ENCODE data around the gene MSH2. TPM values are rescaled to one million over a fixed set of nuclear protein-coding genes. Genes with fewer than 3 reads are reported as not detected.

The MSH2 gene
- total and polyA plus RNA-seq, 2 of the 13 experiments (the other 11 are each of a cell fraction or from before 2014, with no cell fraction given) = 19.9 to 76.3 TPM

DNA sequence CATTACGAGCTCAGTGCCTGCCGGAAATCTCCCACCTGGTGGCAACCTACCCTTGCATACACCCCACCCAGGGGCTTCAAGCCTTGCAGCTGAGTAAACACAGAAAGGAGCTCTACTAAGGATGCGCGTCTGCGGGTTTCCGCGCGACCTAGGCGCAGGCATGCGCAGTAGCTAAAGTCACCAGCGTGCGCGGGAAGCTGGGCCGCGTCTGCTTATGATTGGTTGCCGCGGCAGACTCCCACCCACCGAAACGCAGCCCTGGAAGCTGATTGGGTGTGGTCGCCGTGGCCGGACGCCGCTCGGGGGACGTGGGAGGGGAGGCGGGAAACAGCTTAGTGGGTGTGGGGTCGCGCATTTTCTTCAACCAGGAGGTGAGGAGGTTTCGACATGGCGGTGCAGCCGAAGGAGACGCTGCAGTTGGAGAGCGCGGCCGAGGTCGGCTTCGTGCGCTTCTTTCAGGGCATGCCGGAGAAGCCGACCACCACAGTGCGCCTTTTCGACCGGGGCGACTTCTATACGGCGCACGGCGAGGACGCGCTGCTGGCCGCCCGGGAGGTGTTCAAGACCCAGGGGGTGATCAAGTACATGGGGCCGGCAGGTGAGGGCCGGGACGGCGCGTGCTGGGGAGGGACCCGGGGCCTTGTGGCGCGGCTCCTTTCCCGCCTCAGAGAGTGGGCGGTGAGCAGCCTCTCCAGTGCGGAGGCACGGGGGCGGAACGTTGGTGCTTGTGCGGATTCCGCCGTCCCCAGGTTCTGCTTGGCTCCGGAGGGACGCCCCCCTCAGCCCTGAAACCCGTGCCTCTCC, at the start of gene MSH2 (continued):
- TF ChIP-seq, protein P1, sequence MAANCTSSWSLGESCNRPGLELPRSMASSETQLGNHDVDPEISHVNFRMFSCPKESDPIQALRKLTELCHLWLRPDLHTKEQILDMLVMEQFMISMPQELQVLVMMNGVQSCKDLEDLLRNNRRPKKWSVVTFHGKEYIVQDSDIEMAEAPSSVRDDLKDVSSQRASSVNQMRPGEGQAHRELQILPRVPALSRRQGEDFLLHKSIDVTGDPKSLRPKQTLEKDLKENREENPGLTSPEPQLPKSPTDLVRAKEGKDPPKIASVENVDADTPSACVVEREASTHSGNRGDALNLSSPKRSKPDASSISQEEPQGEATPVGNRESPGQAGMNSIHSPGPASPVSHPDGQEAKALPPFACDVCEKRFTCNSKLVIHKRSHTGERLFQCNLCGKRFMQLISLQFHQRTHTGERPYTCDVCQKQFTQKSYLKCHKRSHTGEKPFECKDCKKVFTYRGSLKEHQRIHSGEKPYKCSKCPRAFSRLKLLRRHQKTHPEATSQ (CRISPR knock-in tag; IDR thresholded peaks at IDR 0.05; ENCODE audit: borderline replicate concordance) = peak; percentile 81; the same call in 1 of the 2 replicates
- TF ChIP-seq, protein P2, sequence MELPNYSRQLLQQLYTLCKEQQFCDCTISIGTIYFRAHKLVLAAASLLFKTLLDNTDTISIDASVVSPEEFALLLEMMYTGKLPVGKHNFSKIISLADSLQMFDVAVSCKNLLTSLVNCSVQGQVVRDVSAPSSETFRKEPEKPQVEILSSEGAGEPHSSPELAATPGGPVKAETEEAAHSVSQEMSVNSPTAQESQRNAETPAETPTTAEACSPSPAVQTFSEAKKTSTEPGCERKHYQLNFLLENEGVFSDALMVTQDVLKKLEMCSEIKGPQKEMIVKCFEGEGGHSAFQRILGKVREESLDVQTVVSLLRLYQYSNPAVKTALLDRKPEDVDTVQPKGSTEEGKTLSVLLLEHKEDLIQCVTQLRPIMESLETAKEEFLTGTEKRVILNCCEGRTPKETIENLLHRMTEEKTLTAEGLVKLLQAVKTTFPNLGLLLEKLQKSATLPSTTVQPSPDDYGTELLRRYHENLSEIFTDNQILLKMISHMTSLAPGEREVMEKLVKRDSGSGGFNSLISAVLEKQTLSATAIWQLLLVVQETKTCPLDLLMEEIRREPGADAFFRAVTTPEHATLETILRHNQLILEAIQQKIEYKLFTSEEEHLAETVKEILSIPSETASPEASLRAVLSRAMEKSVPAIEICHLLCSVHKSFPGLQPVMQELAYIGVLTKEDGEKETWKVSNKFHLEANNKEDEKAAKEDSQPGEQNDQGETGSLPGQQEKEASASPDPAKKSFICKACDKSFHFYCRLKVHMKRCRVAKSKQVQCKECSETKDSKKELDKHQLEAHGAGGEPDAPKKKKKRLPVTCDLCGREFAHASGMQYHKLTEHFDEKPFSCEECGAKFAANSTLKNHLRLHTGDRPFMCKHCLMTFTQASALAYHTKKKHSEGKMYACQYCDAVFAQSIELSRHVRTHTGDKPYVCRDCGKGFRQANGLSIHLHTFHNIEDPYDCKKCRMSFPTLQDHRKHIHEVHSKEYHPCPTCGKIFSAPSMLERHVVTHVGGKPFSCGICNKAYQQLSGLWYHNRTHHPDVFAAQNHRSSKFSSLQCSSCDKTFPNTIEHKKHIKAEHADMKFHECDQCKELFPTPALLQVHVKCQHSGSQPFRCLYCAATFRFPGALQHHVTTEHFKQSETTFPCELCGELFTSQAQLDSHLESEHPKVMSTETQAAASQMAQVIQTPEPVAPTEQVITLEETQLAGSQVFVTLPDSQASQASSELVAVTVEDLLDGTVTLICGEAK (IDR thresholded peaks at IDR 0.05) = no peak
- TF ChIP-seq, protein P2 (CRISPR knock-in tag; IDR thresholded peaks at IDR 0.05) = peak; percentile 85
- TF ChIP-seq ZNF790 (CRISPR knock-in tag; IDR thresholded peaks at IDR 0.05; ENCODE audit: borderline replicate concordance) (peak; percentile 76; the same call in 1 of the 2 replicates), HOXA3 (CRISPR knock-in tag; IDR thresholded peaks at IDR 0.05) (peak; percentile 94), CC2D1A (CRISPR knock-in tag; IDR thresholded peaks at IDR 0.05) (no peak)
- TF ChIP-seq, protein P3, sequence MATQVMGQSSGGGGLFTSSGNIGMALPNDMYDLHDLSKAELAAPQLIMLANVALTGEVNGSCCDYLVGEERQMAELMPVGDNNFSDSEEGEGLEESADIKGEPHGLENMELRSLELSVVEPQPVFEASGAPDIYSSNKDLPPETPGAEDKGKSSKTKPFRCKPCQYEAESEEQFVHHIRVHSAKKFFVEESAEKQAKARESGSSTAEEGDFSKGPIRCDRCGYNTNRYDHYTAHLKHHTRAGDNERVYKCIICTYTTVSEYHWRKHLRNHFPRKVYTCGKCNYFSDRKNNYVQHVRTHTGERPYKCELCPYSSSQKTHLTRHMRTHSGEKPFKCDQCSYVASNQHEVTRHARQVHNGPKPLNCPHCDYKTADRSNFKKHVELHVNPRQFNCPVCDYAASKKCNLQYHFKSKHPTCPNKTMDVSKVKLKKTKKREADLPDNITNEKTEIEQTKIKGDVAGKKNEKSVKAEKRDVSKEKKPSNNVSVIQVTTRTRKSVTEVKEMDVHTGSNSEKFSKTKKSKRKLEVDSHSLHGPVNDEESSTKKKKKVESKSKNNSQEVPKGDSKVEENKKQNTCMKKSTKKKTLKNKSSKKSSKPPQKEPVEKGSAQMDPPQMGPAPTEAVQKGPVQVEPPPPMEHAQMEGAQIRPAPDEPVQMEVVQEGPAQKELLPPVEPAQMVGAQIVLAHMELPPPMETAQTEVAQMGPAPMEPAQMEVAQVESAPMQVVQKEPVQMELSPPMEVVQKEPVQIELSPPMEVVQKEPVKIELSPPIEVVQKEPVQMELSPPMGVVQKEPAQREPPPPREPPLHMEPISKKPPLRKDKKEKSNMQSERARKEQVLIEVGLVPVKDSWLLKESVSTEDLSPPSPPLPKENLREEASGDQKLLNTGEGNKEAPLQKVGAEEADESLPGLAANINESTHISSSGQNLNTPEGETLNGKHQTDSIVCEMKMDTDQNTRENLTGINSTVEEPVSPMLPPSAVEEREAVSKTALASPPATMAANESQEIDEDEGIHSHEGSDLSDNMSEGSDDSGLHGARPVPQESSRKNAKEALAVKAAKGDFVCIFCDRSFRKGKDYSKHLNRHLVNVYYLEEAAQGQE (IDR thresholded peaks at IDR 0.05; ENCODE audit: borderline replicate concordance in 1 of 2, low read depth in 1 of 2, low read length in 2 of 2) = peak in 1 of 2 experiments; percentile 40; a peak in 1 of 4 replicates
- TF ChIP-seq, protein P4, sequence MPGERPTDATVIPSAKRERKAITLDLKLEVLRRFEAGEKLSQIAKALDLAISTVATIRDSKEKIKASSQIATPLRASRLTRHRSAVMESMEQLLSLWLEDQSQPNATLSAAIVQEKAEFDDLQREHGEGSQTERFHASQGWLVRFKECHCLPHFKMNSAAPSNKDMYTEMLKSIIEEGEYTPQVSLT (CRISPR knock-in tag; IDR thresholded peaks at IDR 0.05; ENCODE audit: borderline replicate concordance, low read depth) = peak; percentile 76; the same call in 1 of the 2 replicates
- TF ChIP-seq, protein P5, sequence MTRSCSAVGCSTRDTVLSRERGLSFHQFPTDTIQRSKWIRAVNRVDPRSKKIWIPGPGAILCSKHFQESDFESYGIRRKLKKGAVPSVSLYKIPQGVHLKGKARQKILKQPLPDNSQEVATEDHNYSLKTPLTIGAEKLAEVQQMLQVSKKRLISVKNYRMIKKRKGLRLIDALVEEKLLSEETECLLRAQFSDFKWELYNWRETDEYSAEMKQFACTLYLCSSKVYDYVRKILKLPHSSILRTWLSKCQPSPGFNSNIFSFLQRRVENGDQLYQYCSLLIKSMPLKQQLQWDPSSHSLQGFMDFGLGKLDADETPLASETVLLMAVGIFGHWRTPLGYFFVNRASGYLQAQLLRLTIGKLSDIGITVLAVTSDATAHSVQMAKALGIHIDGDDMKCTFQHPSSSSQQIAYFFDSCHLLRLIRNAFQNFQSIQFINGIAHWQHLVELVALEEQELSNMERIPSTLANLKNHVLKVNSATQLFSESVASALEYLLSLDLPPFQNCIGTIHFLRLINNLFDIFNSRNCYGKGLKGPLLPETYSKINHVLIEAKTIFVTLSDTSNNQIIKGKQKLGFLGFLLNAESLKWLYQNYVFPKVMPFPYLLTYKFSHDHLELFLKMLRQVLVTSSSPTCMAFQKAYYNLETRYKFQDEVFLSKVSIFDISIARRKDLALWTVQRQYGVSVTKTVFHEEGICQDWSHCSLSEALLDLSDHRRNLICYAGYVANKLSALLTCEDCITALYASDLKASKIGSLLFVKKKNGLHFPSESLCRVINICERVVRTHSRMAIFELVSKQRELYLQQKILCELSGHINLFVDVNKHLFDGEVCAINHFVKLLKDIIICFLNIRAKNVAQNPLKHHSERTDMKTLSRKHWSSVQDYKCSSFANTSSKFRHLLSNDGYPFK (CRISPR knock-in tag; IDR thresholded peaks at IDR 0.05; ENCODE audit: borderline replicate concordance) = peak; percentile 91
